NCI-H2196 (cell line): Measurements from ENCODE around the gene NDUFB10.
A peak's percentile ranks its signal among the peaks of the same experiment; 100 is the strongest.

ENCODE experiments used
- DNase-seq: peaks from one replicate; lab custom pipeline; 2025; ENCODE audit not compliant: unreplicated experiment; lab: John Stamatoyannopoulos, UW

The NDUFB10 gene

GRCh38 chr16:1966460-1966859 is 7.1 kb downstream of the NDUFB10 start, which contains the start of gene RNF151:
Gene RNF151, plus strand, starts transcription at chr16:1966856. Its CDS starts 26 bp downstream, at chr16:1966882.
- no peak for DNase-seq

- no peak for DNase-seq
Observed at GRCh38 chr16:1968146-1968953, 9.0 kb downstream of the NDUFB10 start.

GRCh38 chr16:1971796-1972489 is 12.6 kb downstream of the NDUFB10 start, which contains the start of gene TBL3:
Gene TBL3, plus strand, starts transcription at chr16:1972053. Its CDS starts 112 bp downstream, at chr16:1972165.
- peak; percentile 94 for DNase-seq

- no peak for DNase-seq
Observed at GRCh38 chr16:1972490-1972877, 13.1 kb downstream of the NDUFB10 start.

GRCh38 chr16:1973461-1974156 is 14.3 kb downstream of the NDUFB10 start:
- DNase-seq = no peak

GRCh38 chr16:1974157-1975070 is 15.1 kb downstream of the NDUFB10 start:
- no peak for DNase-seq

- no peak for DNase-seq
Observed at GRCh38 chr16:1975432-1976215, 16.3 kb downstream of the NDUFB10 start.

- no peak for DNase-seq
Observed at GRCh38 chr16:1976216-1976520, 16.8 kb downstream of the NDUFB10 start.

- no peak for DNase-seq
Observed at GRCh38 chr16:1976951-1977874, 17.9 kb downstream of the NDUFB10 start.

- no peak for DNase-seq
Observed at GRCh38 chr16:1977875-1978268, 18.5 kb downstream of the NDUFB10 start.

- no peak for DNase-seq
Observed at GRCh38 chr16:1978476-1979120, 19.3 kb downstream of the NDUFB10 start.

GRCh38 chr16:1979271-1980029 is 20.1 kb downstream of the NDUFB10 start:
- peak; percentile 94 for DNase-seq

- no peak for DNase-seq
Observed at GRCh38 chr16:1980030-1980769, 20.9 kb downstream of the NDUFB10 start.

GRCh38 chr16:1980770-1981087 is 21.4 kb downstream of the NDUFB10 start:
- DNase-seq = no peak

GRCh38 chr16:1981398-1981836 is 22.1 kb downstream of the NDUFB10 start, which contains the start of gene NOXO1:
Gene NOXO1, minus strand, starts transcription at chr16:1981469. Its CDS starts 290 bp downstream, at chr16:1981179.
- DNase-seq = no peak

- peak; percentile 85 for DNase-seq
Observed at GRCh38 chr16:1982013-1982433, 22.7 kb downstream of the NDUFB10 start.

GRCh38 chr16:1982991-1983543 is 23.7 kb downstream of the NDUFB10 start:
- DNase-seq = no peak
